Measurements from ENCODE around the gene SEMA4B. TPM values are rescaled to one million over a fixed set of nuclear protein-coding genes. Genes with fewer than 3 reads are reported as not detected.

The SEMA4B gene
- total RNA-seq, 4 donors from 2014 or later: 43.1 to 104 (median 59.0) TPM

DNA sequence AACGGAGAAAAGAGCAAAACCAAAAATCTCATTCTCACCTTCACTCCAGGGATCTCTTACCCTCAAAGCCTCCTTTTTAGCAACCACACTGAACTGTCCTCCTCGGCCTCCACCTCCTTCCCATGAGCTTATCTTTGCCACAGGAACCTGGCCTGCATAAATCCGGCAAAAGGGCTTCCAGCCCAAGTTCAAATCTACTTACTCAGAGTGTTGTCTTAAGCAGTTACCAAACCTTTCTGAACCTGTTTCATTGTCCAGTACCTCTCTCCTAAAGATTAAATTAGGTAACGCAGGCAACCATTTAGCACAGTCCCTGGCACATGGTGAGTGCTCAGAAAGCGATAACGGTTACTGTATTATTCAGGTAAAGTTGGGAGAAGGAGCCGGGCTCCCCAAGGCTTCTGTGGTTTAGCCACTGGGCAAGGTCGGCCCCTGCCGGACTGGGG, 31.8 kb downstream of the SEMA4B start:
- no peak for DNase-seq (ENCODE audit: low spot score in 2 of 2)
- no peaks in the 10 kb centered on the region for H3K27me3 ChIP-seq
- H3K36me3 ChIP-seq: peaks cover 0 to 61% (median 3%) of the 10 kb centered on the region in 3 donors
- H3K27ac ChIP-seq: peak overlapping the region; percentile 52 to 96 (median 92)
- peaks cover 0 to 41% (median 27%) of the 10 kb centered on the region in 4 donors for H3K4me1 ChIP-seq
- H3K4me3 ChIP-seq: peak overlapping the region; percentile 54 to 87 (median 80)
- no peaks in the 10 kb centered on the region for H3K9me3 ChIP-seq
- 11 to 15% methylated on average over 9 of the region's 9 CpGs for WGBS, 2 donors
- no peak for TF ChIP-seq EP300 (IDR thresholded peaks at IDR 0.05)
- TF ChIP-seq, protein P1, sequence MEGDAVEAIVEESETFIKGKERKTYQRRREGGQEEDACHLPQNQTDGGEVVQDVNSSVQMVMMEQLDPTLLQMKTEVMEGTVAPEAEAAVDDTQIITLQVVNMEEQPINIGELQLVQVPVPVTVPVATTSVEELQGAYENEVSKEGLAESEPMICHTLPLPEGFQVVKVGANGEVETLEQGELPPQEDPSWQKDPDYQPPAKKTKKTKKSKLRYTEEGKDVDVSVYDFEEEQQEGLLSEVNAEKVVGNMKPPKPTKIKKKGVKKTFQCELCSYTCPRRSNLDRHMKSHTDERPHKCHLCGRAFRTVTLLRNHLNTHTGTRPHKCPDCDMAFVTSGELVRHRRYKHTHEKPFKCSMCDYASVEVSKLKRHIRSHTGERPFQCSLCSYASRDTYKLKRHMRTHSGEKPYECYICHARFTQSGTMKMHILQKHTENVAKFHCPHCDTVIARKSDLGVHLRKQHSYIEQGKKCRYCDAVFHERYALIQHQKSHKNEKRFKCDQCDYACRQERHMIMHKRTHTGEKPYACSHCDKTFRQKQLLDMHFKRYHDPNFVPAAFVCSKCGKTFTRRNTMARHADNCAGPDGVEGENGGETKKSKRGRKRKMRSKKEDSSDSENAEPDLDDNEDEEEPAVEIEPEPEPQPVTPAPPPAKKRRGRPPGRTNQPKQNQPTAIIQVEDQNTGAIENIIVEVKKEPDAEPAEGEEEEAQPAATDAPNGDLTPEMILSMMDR (IDR thresholded peaks at IDR 0.05): peak in 2 of 5 experiments; percentile 42 to 71

- peak; percentile 91 to 93 for DNase-seq (ENCODE audit: low spot score in 2 of 2)
- TF ChIP-seq POLR2A (IDR thresholded peaks at IDR 0.05) (peak; percentile 39 to 72), EP300 (IDR thresholded peaks at IDR 0.05) (peak; percentile 34 to 91)
- TF ChIP-seq, protein P1 (IDR thresholded peaks at IDR 0.05): peak in 4 of 5 experiments; percentile 19 to 72 (median 46)
- Histone ChIP-seq H3K9me3 (no peaks in the 10 kb centered on the region), H3K36me3 (peaks cover 0 to 61% (median 3%) of the 10 kb centered on the region in 3 donors), H3K4me3 (peak within 1 kb of the TSS; percentile 54 to 87 (median 80)), H3K27me3 (no peaks in the 10 kb centered on the region), H3K27ac (peak within 1 kb of the TSS; percentile 70 to 96 (median 92)), H3K4me1 (peaks cover 0 to 41% (median 27%) of the 10 kb centered on the region in 4 donors)
- 0 to 1% methylated on average over 20 to 31 of the region's 63 CpGs for WGBS, 2 donors
These were observed 32.4 kb downstream of the SEMA4B start, which contains the start of gene CIB1 for GRCh38 chr15:90233387-90234095. CIB1 (minus strand) TSS chr15:90233941; CDS start chr15:90233885, 56 bp downstream.

GRCh38 chr15:90234096-90234988, 33.2 kb downstream of the SEMA4B start, which contains the start of gene GDPGP1:
GDPGP1 (plus strand) TSS chr15:90234209; CDS start chr15:90240909, 6,700 bp downstream.
- WGBS, 2 donors: 7 to 14% methylated on average over 18 to 39 of the region's 49 CpGs
- Histone ChIP-seq H3K36me3 (peaks cover 0 to 57% (median 3%) of the 10 kb centered on the region in 3 donors), H3K4me3 (peak within 1 kb of the TSS; percentile 54 to 87 (median 80)), H3K9me3 (no peaks in the 10 kb centered on the region), H3K27me3 (no peaks in the 10 kb centered on the region), H3K4me1 (peaks cover 0 to 41% (median 27%) of the 10 kb centered on the region in 4 donors), H3K27ac (peak within 1 kb of the TSS; percentile 70 to 96 (median 92))
- TF ChIP-seq EP300 (IDR thresholded peaks at IDR 0.05) (peak in 1 of 2 donors; percentile 75), POLR2A (IDR thresholded peaks at IDR 0.05) (peak in 1 of 2 donors; percentile 35)
- TF ChIP-seq, protein P1 (IDR thresholded peaks at IDR 0.05): no peak
- no peak for DNase-seq (ENCODE audit: low spot score in 2 of 2)

DNA sequence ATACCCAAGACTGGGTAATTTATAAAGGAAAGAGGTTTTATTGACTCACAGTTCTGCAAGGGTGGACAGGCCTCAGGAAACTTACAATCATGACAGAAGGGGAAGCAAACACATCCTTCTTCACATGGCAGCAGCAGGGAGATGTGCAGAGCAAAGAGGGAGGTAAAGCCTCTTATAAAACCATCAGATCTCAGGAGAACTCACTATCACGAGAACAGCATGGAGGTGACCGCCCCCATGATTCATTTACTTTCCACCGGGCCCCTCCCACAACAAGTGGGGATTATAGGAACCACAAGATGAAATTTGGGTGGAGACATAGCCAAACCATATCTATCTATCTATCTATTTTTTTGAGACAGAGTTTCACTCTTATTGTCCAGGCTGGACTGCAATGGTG, 38.2 kb downstream of the SEMA4B start:
- TF ChIP-seq, protein P1 (IDR thresholded peaks at IDR 0.05): no peak
- TF ChIP-seq EP300 (IDR thresholded peaks at IDR 0.05) (no peak), POLR2A (IDR thresholded peaks at IDR 0.05) (no peak)

More for the DNA sequence above, 38.2 kb downstream of the SEMA4B start:
- Histone ChIP-seq H3K4me1 (peaks cover 0 to 8% (median 4%) of the 10 kb centered on the region in 4 donors), H3K27me3 (no peaks in the 10 kb centered on the region), H3K9me3 (no peaks in the 10 kb centered on the region), H3K27ac (no peak overlapping the region), H3K36me3 (peaks cover 0 to 69% (median 0%) of the 10 kb centered on the region in 3 donors), H3K4me3 (no peak overlapping the region)
- no peak for DNase-seq (ENCODE audit: low spot score in 2 of 2)
- WGBS, 2 donors: 81% methylated on average over 3 of the region's 3 CpGs
